IPS DF 6.9 (cell line): Measurements from ENCODE around the gene ANK3.

Experiments used
- DNase-seq: peaks from one replicate; pipeline ENCODE4 v3.0.0-alpha.2; 2013; ENCODE audit warnings: low read depth, low spot score
- H3K27ac ChIP-seq: one replicate; pipeline ENCODE4 v1.5.1; 2013; ENCODE audit warnings: low read length, control low read depth
- H3K27me3 ChIP-seq: 2 replicates; pipeline ENCODE4 v1.6.1; 2013; ENCODE audit warnings: mild to moderate bottlenecking, low read length; ENCODE audit not compliant: control insufficient read depth, insufficient read depth
- H3K36me3 ChIP-seq: 2 replicates; pipeline ENCODE4 v1.6.1; 2013; ENCODE audit warnings: low read length; ENCODE audit not compliant: control insufficient read depth, insufficient read depth
- H3K4me1 ChIP-seq: 2 replicates; pipeline ENCODE4 v1.6.1; 2013; ENCODE audit warnings: low read length; ENCODE audit not compliant: control insufficient read depth, insufficient read depth
- H3K4me3 ChIP-seq: 2 replicates; pipeline ENCODE4 v1.5.1; 2013; ENCODE audit warnings: mild to moderate bottlenecking, low read length
- H3K9me3 ChIP-seq: 2 replicates; pipeline ENCODE4 v1.6.1; 2013; ENCODE audit warnings: low read length, inconsistent platforms; ENCODE audit not compliant: control insufficient read depth, insufficient read depth
- WGBS: extraction: QIAGEN DNeasy Blood & Tissue Kit; methylation state at CpG from one replicate; pipeline ENCODE4 v1.1.7; 2013; ENCODE audit warnings: mixed read lengths, missing lambda C conversion rate; ENCODE audit not compliant: insufficient read length, insufficient coverage; 5-methylcytosine and 5-hydroxymethylcytosine counted together

ANK3 gene

DNA sequence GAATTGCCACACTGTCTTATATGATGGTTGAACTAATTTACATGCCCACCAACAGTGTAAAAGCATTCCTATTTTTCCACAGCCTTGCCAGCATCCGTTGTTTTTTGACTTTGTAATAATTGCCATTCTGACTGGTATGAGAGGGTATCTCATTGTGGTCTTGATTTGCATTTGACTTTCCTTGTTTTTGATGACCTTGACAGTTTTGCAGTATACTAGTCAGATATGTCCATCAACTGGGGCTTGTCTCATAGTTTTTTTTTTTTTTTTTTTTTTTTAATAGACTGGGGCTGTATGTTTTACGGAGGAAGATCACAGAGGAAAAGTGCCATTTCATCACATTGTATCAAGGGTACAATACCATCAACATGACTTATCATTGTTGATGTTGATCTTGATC is 220.6 kb downstream of the ANK3 start:
- Histone ChIP-seq H3K36me3 (no peaks in the 10 kb centered on the region), H3K27ac (no peak overlapping the region)
- WGBS: no CpG with 5 or more reads among the region's 2 CpGs

DNA sequence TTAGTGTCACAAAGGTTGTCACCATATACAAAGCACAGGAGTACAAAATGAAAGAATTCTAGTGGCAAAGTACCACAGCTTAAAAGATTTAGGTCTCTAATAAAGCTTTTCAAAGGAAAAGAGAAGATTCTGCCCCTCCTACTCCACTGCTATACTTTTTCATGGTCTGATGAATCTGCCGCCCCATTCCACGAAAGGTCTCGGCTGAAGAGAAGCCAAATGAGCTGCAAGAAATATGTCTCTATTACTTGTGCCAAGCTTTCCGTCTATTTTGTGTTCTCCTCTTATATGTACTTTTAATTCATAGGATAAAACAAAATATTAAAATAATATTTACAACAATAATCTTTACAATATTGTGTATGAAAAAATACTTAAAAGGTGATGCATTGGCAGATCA is 222.6 kb downstream of the ANK3 start:
- DNase-seq: no peak
- no peaks in the 10 kb centered on the region for H3K4me1 ChIP-seq
- no peaks in the 10 kb centered on the region for H3K27me3 ChIP-seq
- no CpG with 5 or more reads among the region's 4 CpGs for WGBS
- H3K9me3 ChIP-seq: no peaks in the 10 kb centered on the region
- no peak overlapping the region for H3K27ac ChIP-seq
- no peak overlapping the region for H3K4me3 ChIP-seq
- no peaks in the 10 kb centered on the region for H3K36me3 ChIP-seq

More for the DNA sequence above, 220.6 kb downstream of the ANK3 start:
- Histone ChIP-seq H3K9me3 (no peaks in the 10 kb centered on the region), H3K4me1 (no peaks in the 10 kb centered on the region), H3K4me3 (no peak overlapping the region), H3K27me3 (no peaks in the 10 kb centered on the region)
- no peak for DNase-seq

DNA sequence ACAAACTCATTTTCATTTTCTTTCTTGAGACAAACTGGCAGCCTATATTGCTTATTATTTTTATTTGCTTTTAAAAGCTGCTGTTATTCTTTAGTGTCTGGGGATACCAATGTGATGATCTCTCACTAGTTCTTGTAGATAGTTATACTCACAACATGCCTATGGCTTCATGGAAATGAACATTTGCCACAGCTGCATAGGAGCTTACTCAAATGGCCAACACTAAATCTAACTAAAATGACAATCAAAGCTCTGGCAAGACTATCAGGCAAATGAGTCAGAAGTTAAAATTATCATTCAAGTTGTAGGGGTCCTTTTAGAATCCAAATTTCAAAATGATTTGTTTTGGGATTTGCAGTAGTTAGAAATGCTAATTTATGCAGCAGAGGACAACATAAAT is 225.9 kb downstream of the ANK3 start:
- Histone ChIP-seq H3K9me3 (no peaks in the 10 kb centered on the region), H3K4me3 (no peak overlapping the region), H3K27me3 (no peaks in the 10 kb centered on the region), H3K27ac (no peak overlapping the region), H3K36me3 (no peaks in the 10 kb centered on the region), H3K4me1 (no peaks in the 10 kb centered on the region)
- no peak for DNase-seq

DNA sequence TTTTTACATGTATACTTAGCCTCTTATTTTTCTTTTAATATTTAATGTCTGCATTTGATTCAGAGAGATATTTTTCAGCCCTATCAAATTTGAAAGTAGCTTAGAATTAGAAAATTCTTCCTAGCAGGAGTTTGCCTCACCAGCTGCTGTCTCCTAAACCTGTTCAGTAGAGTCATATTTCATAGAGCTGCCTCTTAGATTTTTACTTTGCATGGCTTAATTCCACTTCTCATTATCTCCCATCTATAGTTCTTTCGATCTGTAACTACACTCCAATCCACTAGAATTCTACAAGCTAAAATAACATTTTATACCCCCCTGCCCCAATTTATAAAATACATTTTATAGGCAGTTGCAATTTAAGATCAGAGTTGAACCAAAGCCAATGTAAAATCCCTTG is 227.0 kb downstream of the ANK3 start:
- 100% methylated on average over 1 of the region's 1 CpG for WGBS
- Histone ChIP-seq H3K9me3 (no peaks in the 10 kb centered on the region), H3K4me3 (no peak overlapping the region), H3K27ac (no peak overlapping the region), H3K36me3 (no peaks in the 10 kb centered on the region), H3K27me3 (no peaks in the 10 kb centered on the region), H3K4me1 (no peaks in the 10 kb centered on the region)
- no peak for DNase-seq

DNA sequence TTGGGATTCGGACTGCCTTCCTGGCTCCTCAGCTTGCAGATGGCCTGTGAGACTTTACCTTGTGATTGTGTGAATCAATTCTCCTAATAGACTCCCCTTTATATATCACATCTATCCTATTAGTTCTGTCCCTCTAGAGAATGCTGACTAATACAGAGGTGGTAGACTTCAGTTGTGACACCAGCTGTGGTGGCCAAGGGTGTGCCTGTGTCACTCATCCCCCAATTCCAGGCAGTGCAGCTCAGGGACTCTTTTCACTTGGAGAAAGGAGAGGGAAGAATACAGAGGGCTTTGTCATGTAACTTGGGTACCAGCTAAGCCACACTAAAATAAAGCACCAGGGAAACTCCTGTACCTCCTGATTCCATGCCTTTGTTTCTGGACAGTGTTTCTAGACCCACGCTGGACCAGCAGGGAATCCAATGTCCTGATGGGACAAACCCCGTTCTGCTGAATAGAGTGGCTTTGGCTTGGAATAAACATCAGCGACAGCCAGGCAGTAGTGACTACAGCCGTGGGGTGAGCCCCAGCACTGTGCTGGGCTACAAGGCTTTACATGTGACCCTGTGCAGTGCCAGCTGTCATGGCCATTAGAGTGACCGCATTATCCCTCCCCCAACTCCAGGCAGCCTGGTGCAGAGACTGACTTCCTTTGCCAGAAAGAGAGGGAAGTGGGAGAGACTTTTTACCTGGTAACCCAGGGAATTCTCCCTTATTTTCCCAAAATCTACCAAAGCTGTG is 233.6 kb downstream of the ANK3 start:
- DNase-seq: no peak
- Histone ChIP-seq H3K9me3 (no peaks in the 10 kb centered on the region), H3K4me3 (no peak overlapping the region), H3K27ac (no peak overlapping the region), H3K4me1 (no peaks in the 10 kb centered on the region), H3K36me3 (no peaks in the 10 kb centered on the region; the same call in 1 of the 2 replicates), H3K27me3 (no peaks in the 10 kb centered on the region)
- WGBS: no CpG with 5 or more reads among the region's 6 CpGs

DNA sequence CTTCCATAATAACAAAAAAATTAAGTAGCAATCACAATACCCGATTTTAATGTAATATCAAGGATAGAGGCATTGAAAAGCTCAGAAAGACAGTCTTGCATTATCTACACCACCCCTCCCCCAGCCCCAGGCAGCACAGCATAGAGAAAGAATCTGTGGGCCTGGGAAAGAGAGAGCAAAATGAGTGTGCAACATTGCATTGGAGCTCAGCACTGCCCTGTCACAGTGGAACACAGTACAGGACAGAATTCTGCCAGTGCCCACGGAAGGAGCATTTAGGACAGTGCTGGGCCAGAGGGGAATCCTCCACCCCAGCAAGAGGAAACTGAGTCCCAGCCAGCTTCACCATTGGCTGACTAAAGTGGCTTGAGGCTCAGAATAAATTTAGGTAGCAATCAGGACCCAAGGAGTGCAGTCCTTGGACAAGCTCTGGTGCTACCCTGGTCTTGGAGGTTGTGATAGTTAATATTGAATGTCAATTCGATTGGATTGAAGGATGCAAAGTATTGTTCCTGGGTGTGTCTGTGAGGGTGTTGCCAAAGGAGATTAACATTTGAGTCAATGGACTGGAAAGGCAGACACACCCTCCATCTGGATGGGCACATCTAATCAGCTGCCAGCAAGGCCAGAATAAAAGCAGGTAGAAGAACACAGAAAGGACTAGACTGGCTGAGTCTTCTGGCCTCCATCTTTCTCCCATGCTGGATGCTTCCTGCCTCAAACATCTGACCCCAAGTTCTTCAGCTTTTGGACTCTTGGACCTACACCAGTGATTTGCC is 234.4 kb downstream of the ANK3 start:
- H3K27me3 ChIP-seq: no peaks in the 10 kb centered on the region

DNA sequence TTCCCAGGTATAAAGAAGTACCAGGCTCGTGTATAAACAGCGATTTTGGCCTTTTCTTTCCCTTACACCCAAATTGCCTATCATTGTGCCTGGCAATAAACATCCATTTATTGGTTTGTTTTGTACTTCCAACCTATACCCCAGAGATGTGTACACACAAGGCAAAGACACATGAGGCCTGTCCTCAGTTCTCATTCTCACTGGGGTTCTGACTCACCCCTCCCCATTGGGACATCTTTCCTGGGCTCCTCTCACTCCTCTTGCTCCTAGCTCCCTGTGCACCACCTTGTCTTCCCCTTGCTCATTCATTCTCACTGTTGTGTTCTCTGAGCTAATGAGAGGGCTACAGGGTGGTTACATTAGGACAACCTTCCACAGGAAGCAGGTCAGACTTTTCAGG is 240.7 kb downstream of the ANK3 start:
- Histone ChIP-seq H3K36me3 (no peaks in the 10 kb centered on the region; the same call in 1 of the 2 replicates), H3K9me3 (no peaks in the 10 kb centered on the region), H3K4me3 (no peak overlapping the region), H3K27ac (no peak overlapping the region), H3K4me1 (no peaks in the 10 kb centered on the region), H3K27me3 (no peaks in the 10 kb centered on the region)
- DNase-seq: no peak
- WGBS: no CpG with 5 or more reads among the region's 2 CpGs

More for the DNA sequence above, 234.4 kb downstream of the ANK3 start:
- DNase-seq: no peak
- no peaks in the 10 kb centered on the region; the same call in 1 of the 2 replicates for H3K36me3 ChIP-seq
- WGBS: no CpG with 5 or more reads among the region's 3 CpGs
- no peaks in the 10 kb centered on the region for H3K4me1 ChIP-seq
- H3K9me3 ChIP-seq: no peaks in the 10 kb centered on the region
- H3K4me3 ChIP-seq: no peak overlapping the region
- no peak overlapping the region for H3K27ac ChIP-seq

DNA sequence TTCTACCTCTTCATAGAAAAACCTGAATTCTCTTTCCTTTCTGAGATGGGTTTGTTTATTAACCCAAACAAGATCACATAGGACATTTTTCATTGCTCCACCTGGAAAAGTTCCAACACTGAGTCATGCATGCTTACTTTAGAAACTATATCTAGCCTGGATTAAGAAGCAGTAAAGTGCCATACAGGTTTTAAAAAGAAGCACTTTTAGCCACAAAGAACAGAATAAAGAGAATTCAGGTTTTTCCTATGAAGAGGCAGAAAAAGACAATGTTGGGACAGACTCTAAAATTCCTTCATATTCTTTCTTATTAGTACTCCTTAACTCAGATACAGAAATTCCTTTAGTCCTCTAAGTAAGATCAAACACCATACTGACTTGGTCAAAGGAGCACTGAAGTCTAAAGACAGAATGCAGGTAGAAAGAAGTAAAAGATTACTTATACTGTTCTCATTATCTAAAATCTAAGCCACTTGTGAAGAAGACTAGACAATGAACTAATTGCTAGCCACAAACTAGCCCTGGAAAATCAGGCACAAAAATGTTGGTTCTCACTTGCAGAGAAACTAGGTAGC is 241.3 kb downstream of the ANK3 start:
- no peaks in the 10 kb centered on the region for H3K27me3 ChIP-seq
- no peaks in the 10 kb centered on the region; the same call in 1 of the 2 replicates for H3K36me3 ChIP-seq
- no peak overlapping the region for H3K27ac ChIP-seq
- no peak for DNase-seq
- H3K4me1 ChIP-seq: no peaks in the 10 kb centered on the region
- H3K9me3 ChIP-seq: no peaks in the 10 kb centered on the region
- no peak overlapping the region for H3K4me3 ChIP-seq

DNA sequence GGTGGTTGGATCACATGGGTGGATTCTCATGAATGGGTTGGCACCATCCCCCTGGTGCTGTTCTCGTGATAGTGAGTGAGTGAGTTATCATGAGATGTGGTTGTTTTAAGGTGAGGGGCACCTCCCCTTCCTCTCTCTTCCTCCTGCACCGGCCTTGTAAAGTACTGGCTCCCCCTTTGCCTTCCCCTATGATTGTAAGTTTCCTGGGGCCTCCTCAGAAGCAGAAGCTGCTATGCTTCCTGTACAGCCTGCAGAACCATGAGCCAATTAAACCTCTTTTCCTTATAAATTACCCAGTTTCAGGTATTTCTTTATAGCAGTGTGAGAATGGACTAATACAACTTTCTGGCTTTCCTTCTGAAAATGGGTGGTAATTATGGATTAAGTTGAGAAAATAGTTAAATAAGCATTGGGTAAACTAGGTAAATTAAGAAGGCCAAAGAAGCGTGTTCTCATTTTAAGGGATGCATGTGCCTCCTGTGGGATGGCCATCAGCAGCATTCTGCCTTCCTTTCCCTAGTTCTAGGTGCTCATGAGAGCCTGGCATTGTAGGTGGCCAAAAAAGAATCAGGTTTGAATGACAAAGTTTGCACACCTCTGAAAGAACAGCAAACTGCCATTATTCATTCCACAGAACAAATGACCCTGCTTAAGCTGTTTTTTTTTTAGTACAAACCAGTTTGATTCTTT is 242.0 kb downstream of the ANK3 start:
- Histone ChIP-seq H3K36me3 (no peaks in the 10 kb centered on the region; the same call in 1 of the 2 replicates), H3K27me3 (no peaks in the 10 kb centered on the region), H3K4me1 (no peaks in the 10 kb centered on the region), H3K9me3 (no peaks in the 10 kb centered on the region), H3K4me3 (no peak overlapping the region), H3K27ac (no peak overlapping the region)
- no peak for DNase-seq
- no CpG with 5 or more reads among the region's 3 CpGs for WGBS

DNA sequence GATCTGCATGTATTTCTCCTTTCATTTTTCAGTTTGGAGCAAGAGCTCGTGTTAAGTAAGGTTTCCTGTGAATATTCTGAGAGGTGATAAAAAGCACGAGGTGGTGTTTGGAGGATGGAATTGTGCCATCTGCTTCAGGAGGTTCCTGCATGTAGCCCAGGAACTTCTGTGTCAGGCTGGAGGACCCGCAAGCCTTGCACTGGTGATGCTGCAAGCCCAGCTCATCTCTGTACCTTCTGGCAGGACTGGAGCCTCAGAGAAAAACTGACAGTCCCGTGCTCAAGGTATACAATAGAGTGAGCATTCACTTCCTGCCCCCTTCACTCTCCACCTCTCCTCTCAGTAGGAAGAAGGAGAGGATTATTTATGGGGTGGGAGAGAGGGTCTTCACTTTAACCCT is 242.7 kb downstream of the ANK3 start:
- DNase-seq: no peak
- no CpG with 5 or more reads among the region's 4 CpGs for WGBS
- no peaks in the 10 kb centered on the region; the same call in 1 of the 2 replicates for H3K36me3 ChIP-seq
- no peaks in the 10 kb centered on the region for H3K9me3 ChIP-seq
- no peak overlapping the region for H3K4me3 ChIP-seq
- no peaks in the 10 kb centered on the region for H3K27me3 ChIP-seq
- no peak overlapping the region for H3K27ac ChIP-seq
- no peaks in the 10 kb centered on the region for H3K4me1 ChIP-seq
